HG03060 (cell line): Measurements from ENCODE around the gene EFNA1.

Source experiments
- ATAC-seq: cut with Tn5 transposase; IDR thresholded peaks from one replicate; pipeline ENCODE4 v1.9.1; 2021; ENCODE audit warnings: low read depth, moderate number of reproducible peaks; ENCODE audit not compliant: unreplicated experiment

EFNA1 gene

DNA sequence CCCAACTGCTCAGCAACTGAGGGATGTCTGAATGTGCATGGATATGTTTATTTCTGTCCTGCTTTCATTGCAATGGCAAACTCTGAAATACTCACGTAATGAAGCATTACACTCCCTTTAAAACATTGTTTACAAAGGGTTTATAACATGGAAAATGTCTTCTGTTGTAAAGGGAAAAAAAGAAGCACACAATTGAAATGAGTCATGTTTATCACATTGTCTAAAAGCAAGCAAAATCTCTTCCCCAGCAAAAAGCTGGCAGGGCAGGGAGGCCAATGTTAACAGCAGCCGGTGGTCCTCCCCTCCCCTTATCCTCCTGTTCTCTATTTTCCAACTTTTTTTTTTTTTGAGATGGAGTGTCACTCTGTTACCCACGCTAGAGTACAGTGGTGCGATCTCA lies 3.9 kb upstream of the EFNA1 start:
- ATAC-seq = no peak

DNA sequence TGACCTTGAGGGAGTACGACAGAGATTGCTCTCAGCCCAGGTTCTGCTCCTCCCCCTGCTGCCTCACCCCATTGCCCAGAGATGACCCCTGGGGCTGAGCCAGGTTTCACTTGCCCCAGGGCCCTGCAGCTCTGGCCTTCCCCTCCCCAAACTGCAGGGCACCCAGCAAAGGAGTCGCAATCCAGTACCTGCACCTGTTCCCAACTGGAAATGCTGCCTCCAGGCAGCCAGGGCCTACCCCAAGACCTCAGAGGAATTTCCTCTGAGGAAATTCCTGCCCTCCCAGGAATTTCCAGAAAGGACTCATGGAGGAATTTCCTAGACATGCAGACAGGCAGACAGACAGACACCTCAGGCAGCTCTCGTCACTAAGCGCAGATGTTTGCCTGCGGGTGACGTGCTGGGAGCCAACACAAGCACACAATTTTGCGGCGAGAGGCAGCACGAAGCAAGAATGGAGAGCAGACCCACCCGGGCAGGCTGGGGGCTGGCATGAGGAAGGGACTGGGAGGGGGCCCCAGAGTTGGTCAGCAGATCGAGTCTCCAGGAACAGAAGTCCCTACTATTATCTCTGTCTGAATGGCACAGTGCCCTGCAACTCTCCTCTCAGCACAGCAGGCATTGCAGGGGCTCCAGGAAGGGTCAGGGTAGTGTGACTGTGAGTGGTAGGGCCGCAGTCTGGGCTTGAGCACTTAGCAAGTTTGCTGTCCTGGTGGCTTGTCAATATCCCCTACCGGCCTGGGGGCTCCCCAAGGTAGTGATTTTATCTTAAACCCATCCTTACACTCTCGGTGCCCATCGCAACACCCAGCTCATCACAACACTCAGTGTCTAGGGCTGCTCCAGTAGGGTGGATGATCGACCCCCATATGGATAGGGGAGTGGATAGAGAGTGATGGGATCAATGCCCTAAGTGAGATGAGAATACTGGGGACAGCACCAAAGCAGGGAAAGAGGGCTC lies 2.9 kb upstream of the EFNA1 start:
- ATAC-seq = no peak

GRCh38 chr1:155125511-155125945 lies 2.1 kb upstream of the EFNA1 start:
- ATAC-seq = no peak

- no peak for ATAC-seq
Measured at GRCh38 chr1:155125946-155126555, 1.6 kb upstream of the EFNA1 start.

GRCh38 chr1:155126556-155127104 lies 1.0 kb upstream of the EFNA1 start:
- no peak for ATAC-seq

- ATAC-seq = no peak
Measured at GRCh38 chr1:155127967-155128754, 485 bp downstream of the EFNA1 start.

DNA sequence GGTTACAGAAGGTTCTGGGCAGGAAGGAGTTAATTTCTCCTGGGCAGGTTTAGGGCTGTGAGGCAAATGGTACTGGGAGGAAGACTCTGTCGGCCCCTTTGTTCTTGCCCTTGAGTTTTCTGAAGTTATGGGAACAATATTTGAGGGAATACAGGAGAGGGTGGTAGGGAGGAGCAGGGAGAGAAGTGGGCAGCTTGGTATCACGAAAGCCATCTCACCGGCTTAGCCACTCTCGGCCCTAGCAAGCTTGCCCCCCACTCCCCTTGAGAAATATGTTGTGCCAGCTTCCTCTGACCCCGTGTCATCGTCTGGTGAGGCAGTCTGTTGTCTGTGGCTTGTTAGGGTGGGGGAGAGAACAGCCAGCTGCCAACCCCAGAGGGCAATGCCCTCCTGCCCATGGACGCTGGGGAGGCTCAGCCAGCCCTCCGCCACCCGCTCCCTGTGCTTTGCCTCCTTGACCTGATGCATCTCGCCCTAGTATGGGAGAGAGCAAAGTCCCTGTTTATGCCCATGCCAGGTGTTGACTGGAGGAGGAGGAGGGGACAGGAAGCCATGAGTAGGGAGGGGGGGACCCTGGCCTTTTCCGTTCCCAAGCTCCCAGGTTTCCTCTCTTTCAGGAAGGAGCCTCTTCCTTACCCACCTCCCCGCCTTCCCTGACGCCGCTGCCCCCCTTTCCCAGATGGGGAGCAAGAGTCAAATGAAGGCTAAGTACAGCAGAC lies 1.2 kb downstream of the EFNA1 start:
- no peak for ATAC-seq

DNA sequence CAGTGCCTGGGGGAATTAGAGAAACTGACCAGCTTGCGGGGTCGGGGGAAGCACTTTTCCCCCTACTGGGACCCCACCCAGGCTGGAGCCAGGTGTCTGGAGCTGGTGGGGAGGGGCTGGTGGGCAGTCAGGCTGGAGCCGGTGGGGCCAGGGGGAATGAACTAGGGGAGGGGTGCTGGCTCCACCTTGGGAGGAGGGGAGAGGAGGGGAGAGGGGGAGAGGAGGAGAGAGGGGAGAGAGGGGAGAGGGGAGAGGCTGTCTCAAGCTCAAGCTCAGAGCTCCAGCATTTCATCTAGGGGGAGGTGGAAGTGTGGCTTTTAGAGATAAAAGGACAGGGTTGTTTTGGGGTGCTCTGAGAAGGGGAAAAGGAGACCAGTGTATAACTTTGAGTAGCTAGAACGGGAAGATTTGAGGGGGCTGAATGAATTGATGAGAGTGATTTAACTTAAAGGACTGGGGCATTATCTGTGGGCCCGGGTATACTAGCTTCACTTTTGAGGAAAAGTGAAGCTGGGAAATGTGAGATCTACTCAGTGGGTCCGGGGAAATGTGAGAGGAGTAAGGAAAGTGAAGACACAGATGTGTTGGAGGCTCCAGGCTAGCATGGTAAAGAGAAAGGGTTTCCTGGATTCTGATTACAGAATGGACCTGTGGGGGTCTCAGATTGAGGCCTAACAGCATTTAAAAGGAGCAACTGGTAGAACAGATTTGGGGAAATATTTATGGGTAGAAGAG lies 2.8 kb downstream of the EFNA1 start:
- no peak for ATAC-seq

GRCh38 chr1:155131285-155131684 lies 3.6 kb downstream of the EFNA1 start:
- ATAC-seq = no peak

DNA sequence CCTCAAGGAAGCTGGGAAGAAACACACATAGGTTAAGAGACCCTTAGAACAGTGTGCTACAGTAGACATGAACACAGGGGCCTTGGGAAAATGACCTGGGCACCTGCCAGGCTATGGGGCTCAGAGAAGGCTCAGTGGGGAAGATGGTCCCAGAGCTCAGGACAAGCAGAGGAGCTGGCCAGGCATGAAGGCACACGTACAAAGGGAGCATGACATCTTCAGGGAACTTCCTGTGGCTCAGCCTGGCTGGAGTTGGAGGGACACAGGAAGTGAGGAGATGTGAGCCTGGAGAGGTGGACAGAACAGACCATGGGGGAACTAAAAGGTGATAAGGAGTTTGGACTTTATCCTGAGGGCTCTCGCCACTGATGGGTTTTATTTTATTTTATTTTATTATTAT lies 4.2 kb downstream of the EFNA1 start:
- no peak for ATAC-seq

DNA sequence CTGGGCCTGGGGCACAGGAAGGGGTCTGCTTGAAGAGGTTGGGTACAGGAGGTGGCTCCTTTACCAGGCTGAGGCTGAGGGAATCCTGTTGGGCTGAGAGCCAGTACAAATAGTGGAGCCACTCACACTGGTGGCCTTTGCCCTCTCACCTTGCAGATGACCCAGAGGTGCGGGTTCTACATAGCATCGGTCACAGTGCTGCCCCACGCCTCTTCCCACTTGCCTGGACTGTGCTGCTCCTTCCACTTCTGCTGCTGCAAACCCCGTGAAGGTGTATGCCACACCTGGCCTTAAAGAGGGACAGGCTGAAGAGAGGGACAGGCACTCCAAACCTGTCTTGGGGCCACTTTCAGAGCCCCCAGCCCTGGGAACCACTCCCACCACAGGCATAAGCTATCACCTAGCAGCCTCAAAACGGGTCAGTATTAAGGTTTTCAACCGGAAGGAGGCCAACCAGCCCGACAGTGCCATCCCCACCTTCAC lies 6.2 kb downstream of the EFNA1 start:
- ATAC-seq = no peak

DNA sequence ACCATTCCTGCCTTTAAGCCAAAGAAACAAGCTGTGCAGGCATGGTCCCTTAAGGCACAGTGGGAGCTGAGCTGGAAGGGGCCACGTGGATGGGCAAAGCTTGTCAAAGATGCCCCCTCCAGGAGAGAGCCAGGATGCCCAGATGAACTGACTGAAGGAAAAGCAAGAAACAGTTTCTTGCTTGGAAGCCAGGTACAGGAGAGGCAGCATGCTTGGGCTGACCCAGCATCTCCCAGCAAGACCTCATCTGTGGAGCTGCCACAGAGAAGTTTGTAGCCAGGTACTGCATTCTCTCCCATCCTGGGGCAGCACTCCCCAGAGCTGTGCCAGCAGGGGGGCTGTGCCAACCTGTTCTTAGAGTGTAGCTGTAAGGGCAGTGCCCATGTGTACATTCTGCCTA lies 6.6 kb downstream of the EFNA1 start:
- ATAC-seq = no peak

DNA sequence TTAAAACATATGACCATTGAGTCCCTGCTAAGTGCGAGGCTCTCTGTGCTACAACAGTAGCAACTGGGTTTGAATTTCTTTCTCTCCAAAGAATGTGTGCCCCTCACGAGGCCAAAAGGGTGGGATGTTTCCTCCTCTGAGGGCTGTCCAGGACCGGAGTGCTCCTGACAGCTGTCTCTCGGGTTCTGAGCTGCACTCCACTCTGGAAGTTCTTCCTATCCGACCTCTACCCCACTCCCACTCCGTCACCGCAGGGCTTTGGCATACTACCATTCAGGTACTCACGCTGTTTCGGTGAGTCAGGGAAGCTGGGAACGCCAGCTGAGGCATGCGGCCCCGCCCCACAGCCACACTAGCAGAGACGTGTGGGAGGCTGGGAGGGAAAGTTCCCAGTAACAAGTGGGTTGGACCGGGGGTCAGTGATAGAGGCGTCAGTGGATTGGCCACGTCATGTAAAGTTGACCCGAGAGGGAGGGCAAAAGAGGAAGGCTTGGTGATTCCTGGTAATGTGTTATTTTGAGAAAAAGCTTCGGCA lies 7.3 kb downstream of the EFNA1 start:
- no peak for ATAC-seq

DNA sequence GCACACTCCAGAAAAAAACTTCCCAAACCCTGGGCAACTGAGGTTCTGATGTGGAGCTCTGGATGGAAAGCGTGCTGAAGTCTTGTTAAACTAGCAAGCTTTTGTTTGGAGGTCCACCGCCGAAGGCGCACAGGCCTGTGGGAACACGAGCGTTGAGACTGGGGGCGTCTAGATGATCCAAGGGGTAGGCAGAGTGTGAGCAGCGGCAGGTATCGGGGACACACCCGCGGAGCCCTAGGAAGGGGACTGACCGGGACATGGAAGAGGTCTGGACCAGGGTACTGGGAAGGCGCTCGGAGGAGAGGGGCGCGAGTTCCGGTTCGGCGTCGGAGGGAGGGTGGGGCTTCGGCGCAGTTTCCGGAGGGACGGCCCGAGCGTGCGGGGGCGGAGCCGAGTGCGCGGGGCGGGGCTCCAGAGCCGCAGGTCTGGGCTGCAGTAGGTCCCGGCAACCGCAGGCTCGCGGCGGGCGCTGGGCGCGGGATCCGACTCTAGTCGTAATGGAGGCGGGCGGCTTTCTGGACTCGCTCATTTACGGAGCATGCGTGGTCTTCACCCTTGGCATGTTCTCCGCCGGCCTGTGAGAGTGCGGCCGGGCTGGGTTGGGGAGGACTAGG lies 7.8 kb downstream of the EFNA1 start, which contains the start of gene SLC50A1:
TSS of gene SLC50A1 (plus strand) at position 438 of the 614 bp plus-strand sequence. CDS start at position 498, 60 bp downstream.
- ATAC-seq = no peak

- ATAC-seq = no peak
Measured at GRCh38 chr1:155136748-155137147, 9.1 kb downstream of the EFNA1 start.

DNA sequence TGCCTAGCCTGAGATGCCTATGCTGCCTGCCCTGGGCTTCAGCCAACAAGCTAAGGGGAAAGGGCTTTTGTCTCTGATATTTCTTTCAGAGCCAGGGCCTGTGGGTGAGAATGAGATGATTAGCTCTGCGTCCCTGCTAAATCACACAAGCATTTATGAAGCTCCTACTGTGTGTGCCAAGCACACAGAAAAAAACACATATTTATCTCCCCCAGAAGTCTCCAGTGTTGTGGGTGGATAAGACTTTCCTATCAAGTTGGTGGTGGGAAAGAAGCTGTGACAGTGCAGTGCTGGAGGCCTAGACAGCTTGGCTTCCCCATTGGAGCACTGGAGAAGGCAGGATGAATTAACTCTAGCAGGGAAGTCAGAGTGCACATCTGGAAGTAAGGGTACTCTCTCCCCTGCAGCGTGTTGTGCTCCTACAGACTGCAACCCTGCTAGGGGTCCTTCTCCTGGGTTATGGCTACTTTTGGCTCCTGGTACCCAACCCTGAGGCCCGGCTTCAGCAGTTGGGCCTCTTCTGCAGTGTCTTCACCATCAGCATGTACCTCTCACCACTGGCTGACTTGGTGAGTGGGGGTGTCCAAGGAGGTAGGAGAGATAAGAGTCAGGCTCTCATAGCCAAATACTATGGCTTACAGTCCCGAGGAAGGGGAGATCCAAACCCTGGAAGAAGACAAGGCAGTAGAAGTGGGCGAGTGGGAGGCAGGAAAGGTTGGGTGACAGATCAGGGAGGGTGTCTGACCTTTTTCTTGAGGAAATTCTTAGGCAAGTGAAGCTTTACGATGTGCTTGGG lies 9.7 kb downstream of the EFNA1 start:
- no peak for ATAC-seq

GRCh38 chr1:155139895-155140629 lies 12.4 kb downstream of the EFNA1 start, which contains the start of gene DPM3:
Gene DPM3 (minus strand): TSS chr1:155140531. CDS start chr1:155140240, 291 bp downstream.
- ATAC-seq = no peak
